Neutrophil (primary cell): Measurements from ENCODE around the gene TOB2.

ENCODE experiments used
- H3K27ac ChIP-seq: fragments of 200-600 bp; sonication (generic); 2 replicates; pipeline ENCODE4 v1.5.1; 2016; ENCODE audit warnings: mild to moderate bottlenecking, moderate library complexity
- H3K27me3 ChIP-seq: fragments of 200-600 bp; sonication (generic); 2 replicates; pipeline ENCODE4 v1.6.0; 2016; ENCODE audit warnings: mild to moderate bottlenecking
- H3K36me3 ChIP-seq: fragments of 200-600 bp; sonication (generic); 2 replicates; pipeline ENCODE4 v1.5.1; 2017
- H3K4me1 ChIP-seq, 2 experiments: fragments of 200-600 bp in 1 of 2; sonication (generic) in 1 of 2; 1 replicate in 1 of 2; 2 replicates in 1 of 2; pipeline versions ENCODE4 v1.5.1 to v1.6.1; 2013 to 2016; ENCODE audit warnings: low read depth in 1 of 2, low read length in 1 of 2, mild to moderate bottlenecking in 1 of 2, moderate library complexity in 1 of 2; ENCODE audit not compliant: control insufficient read depth in 1 of 2, insufficient read depth in 1 of 2
- H3K4me3 ChIP-seq, 2 experiments: fragments of 200-600 bp in 1 of 2; sonication (generic) in 1 of 2; 1 replicate in 1 of 2; 2 replicates in 1 of 2; pipeline ENCODE4 v1.5.1; 2013 to 2016; ENCODE audit warnings: low read depth in 1 of 2, low read length in 1 of 2, mild to moderate bottlenecking in 1 of 2, moderate library complexity in 1 of 2
- H3K9me3 ChIP-seq: fragments of 200-600 bp; sonication (generic); 2 replicates; pipeline ENCODE4 v1.5.1; 2016
- TF ChIP-seq, protein P1 (sequence below): fragments of 200-600 bp; sonication (generic); IDR thresholded peaks from 2 replicates; pipeline ENCODE4 v1.5.1; 2016; ENCODE audit warnings: antibody characterized with exemption

TOB2 gene

GRCh38 chr22:41411021-41411851, 35.4 kb downstream of the TOB2 start:
- peak overlapping the region; percentile 97 for H3K27ac ChIP-seq
- H3K36me3 ChIP-seq: no peaks in the 10 kb centered on the region
- no peaks in the 10 kb centered on the region for H3K27me3 ChIP-seq
- TF ChIP-seq, protein P1, sequence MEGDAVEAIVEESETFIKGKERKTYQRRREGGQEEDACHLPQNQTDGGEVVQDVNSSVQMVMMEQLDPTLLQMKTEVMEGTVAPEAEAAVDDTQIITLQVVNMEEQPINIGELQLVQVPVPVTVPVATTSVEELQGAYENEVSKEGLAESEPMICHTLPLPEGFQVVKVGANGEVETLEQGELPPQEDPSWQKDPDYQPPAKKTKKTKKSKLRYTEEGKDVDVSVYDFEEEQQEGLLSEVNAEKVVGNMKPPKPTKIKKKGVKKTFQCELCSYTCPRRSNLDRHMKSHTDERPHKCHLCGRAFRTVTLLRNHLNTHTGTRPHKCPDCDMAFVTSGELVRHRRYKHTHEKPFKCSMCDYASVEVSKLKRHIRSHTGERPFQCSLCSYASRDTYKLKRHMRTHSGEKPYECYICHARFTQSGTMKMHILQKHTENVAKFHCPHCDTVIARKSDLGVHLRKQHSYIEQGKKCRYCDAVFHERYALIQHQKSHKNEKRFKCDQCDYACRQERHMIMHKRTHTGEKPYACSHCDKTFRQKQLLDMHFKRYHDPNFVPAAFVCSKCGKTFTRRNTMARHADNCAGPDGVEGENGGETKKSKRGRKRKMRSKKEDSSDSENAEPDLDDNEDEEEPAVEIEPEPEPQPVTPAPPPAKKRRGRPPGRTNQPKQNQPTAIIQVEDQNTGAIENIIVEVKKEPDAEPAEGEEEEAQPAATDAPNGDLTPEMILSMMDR: no peak
- peaks cover 26 to 28% of the 10 kb centered on the region in 2 experiments for H3K4me1 ChIP-seq
- H3K4me3 ChIP-seq: no peak overlapping the region
- no peaks in the 10 kb centered on the region for H3K9me3 ChIP-seq

DNA sequence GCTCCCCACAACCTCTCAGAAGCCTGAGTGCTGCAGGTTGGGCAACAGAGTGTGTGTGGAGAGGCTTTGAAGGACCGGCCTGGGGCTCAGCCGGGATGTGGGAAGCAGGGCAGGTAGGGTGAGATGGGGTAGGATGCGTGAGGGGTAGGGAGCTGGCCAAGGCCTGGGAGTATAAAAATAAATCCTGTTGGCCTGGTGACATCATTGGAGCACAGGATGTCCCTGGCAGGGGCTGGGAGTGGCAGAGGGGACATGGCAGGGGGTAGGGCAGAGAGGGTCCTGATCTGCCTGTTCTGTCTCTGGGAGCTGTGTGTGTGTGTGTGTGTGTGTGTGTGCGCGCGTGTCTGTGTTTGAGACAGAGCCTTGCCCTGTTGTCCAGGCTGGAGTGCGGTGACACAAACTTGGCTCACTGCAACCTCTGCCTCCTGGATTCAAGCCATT, 36.3 kb downstream of the TOB2 start:
- Histone ChIP-seq H3K27ac (no peak overlapping the region), H3K27me3 (no peaks in the 10 kb centered on the region), H3K4me1 (peaks cover 23% of the 10 kb centered on the region in 2 experiments), H3K36me3 (no peaks in the 10 kb centered on the region), H3K4me3 (no peak overlapping the region), H3K9me3 (no peaks in the 10 kb centered on the region)
- TF ChIP-seq, protein P1: no peak

DNA sequence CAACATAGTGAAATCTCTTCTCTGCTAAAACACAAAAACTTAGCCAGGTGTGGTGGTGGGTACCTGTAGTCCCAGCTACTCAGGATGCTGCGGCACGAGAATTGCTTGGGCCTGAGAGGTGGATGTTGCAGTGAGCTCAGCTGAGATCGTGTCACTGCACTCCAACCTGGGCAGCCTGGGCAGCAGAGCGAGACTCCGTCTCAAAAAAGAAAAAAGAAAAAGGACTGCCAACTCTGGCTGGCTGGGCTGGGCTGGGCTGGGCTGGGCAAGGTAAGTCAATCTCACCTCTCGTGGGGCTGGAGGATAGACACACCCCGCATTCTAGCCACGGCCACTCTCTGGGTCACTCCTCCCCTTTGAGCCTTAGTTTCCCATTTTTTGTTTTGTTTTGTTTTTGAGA, 37.9 kb downstream of the TOB2 start:
- TF ChIP-seq, protein P1: no peak
- Histone ChIP-seq H3K27me3 (no peaks in the 10 kb centered on the region), H3K27ac (no peak overlapping the region), H3K4me3 (no peak overlapping the region), H3K9me3 (no peaks in the 10 kb centered on the region), H3K4me1 (peaks cover 11 to 15% of the 10 kb centered on the region in 2 experiments), H3K36me3 (no peaks in the 10 kb centered on the region)

DNA sequence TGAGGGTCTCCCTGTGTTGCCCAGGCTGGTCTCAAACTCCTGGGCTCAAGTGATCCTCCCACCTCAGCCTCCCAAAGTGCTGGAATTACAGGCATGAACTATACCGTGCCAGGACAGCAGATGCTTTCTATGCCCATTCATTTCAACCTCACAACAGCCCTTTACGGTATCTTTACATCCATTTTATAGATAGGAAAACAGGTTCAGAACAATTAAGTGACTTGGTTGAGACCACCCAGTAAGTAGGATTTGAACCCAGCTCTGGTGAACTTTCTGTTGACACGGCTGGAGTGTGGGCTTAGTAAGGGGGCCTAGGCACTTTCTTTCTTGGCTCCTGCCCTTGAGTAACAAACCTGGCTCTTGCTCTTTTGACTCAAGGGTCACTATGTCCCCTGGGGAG, 39.2 kb downstream of the TOB2 start:
- H3K4me3 ChIP-seq: no peak overlapping the region
- H3K4me1 ChIP-seq: peaks cover 5 to 9% of the 10 kb centered on the region in 2 experiments
- no peak overlapping the region for H3K27ac ChIP-seq
- H3K36me3 ChIP-seq: no peaks in the 10 kb centered on the region
- H3K27me3 ChIP-seq: no peaks in the 10 kb centered on the region
- TF ChIP-seq, protein P1: no peak
- H3K9me3 ChIP-seq: no peaks in the 10 kb centered on the region

DNA sequence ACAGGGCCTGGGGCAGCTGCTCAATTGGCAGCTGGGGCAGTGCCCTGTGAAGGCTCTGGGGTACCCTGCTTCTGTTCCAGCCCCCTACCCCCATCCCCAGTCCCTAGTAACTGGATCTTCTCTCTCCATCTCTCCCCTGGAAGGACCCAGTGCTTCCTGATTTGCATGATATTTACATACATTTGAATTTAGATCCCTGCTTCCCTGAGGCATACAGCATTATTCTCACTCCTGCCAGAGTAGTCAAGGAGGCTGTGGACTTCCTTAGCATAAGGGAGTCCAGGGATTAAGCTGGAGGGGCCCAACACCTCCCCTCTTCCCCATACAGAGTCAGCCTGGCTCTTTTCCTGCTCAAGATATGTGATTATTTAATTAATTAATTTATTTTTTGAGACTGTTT, 40.2 kb downstream of the TOB2 start:
- Histone ChIP-seq H3K4me3 (no peak overlapping the region), H3K27ac (no peak overlapping the region), H3K4me1 (peaks cover 2 to 6% of the 10 kb centered on the region in 2 experiments), H3K27me3 (no peaks in the 10 kb centered on the region), H3K9me3 (no peaks in the 10 kb centered on the region), H3K36me3 (no peaks in the 10 kb centered on the region)
- TF ChIP-seq, protein P1: no peak
